ENCODE results near the gene DGKH. TPM values are rescaled to one million over a fixed set of nuclear protein-coding genes. Genes with fewer than 3 reads are reported as not detected.
"Not testable (repeated sequence)": the region's sequence is repeated elsewhere in the genome, so short reads cannot be mapped to it uniquely, and the experiment has no call there.

DGKH gene
- total and polyA plus RNA-seq, 2 donors, result 3.4 to 36.4 TPM

- H3K4me3 ChIP-seq (ENCODE audit: low read depth, low read length), result no peak overlapping the region
- no peak for DNase-seq (ENCODE audit: extremely low spot score)
- WGBS, result 86% methylated on average over 3 of the region's 3 CpGs
- H3K4me1 ChIP-seq (ENCODE audit: insufficient read depth), result no peaks in the 10 kb centered on the region
- no peak overlapping the region for H3K27ac ChIP-seq (ENCODE audit: low read depth)
- H3K36me3 ChIP-seq (ENCODE audit: insufficient read depth), result peaks cover 2% of the 10 kb centered on the region
These were observed 105.0 kb downstream of the DGKH start for GRCh38 chr13:42153199-42154113.

GRCh38 chr13:42155251-42155650 lies 106.8 kb downstream of the DGKH start:
- 84% methylated on average over 3 of the region's 3 CpGs for WGBS
- no peak for DNase-seq (ENCODE audit: extremely low spot score)
- no peaks in the 10 kb centered on the region for H3K4me1 ChIP-seq (ENCODE audit: insufficient read depth)
- H3K27ac ChIP-seq (ENCODE audit: low read depth), result no peak overlapping the region
- H3K4me3 ChIP-seq (ENCODE audit: low read depth, low read length), result no peak overlapping the region
- H3K36me3 ChIP-seq (ENCODE audit: insufficient read depth), result peaks cover 2% of the 10 kb centered on the region

GRCh38 chr13:42163338-42163737 lies 114.9 kb downstream of the DGKH start:
- H3K4me1 ChIP-seq (ENCODE audit: insufficient read depth); H3K27ac ChIP-seq (ENCODE audit: low read depth); H3K4me3 ChIP-seq (ENCODE audit: low read depth, low read length); H3K36me3 ChIP-seq (ENCODE audit: insufficient read depth); DNase-seq (ENCODE audit: extremely low spot score): not testable (repeated sequence)
- WGBS, result 92% methylated on average over 1 of the region's 2 CpGs

GRCh38 chr13:42163910-42164309 lies 115.5 kb downstream of the DGKH start:
- H3K36me3 ChIP-seq (ENCODE audit: insufficient read depth); H3K4me3 ChIP-seq (ENCODE audit: low read depth, low read length); H3K27ac ChIP-seq (ENCODE audit: low read depth); DNase-seq (ENCODE audit: extremely low spot score); H3K4me1 ChIP-seq (ENCODE audit: insufficient read depth): not testable (repeated sequence)

GRCh38 chr13:42164557-42165125 lies 116.2 kb downstream of the DGKH start:
- WGBS, result 76% methylated on average over 3 of the region's 3 CpGs
- no peaks in the 10 kb centered on the region for H3K36me3 ChIP-seq (ENCODE audit: insufficient read depth)

GRCh38 chr13:42168496-42168895 lies 120.0 kb downstream of the DGKH start:
- H3K27ac ChIP-seq (ENCODE audit: low read depth), result no peak overlapping the region
- no peak for DNase-seq (ENCODE audit: extremely low spot score)
- H3K4me1 ChIP-seq (ENCODE audit: insufficient read depth), result no peaks in the 10 kb centered on the region
- WGBS, result 94% methylated on average over 4 of the region's 4 CpGs
- H3K4me3 ChIP-seq (ENCODE audit: low read depth, low read length), result no peak overlapping the region
- no peaks in the 10 kb centered on the region for H3K36me3 ChIP-seq (ENCODE audit: insufficient read depth)

More at GRCh38 chr13:42164557-42165125, 116.2 kb downstream of the DGKH start:
- H3K4me3 ChIP-seq (ENCODE audit: low read depth, low read length), result no peak overlapping the region
- no peaks in the 10 kb centered on the region for H3K4me1 ChIP-seq (ENCODE audit: insufficient read depth)
- no peak overlapping the region for H3K27ac ChIP-seq (ENCODE audit: low read depth)
- no peak for DNase-seq (ENCODE audit: extremely low spot score)

- Histone ChIP-seq H3K4me1 (ENCODE audit: insufficient read depth) (no peaks in the 10 kb centered on the region), H3K36me3 (ENCODE audit: insufficient read depth) (no peaks in the 10 kb centered on the region), H3K4me3 (ENCODE audit: low read depth, low read length) (no peak overlapping the region), H3K27ac (ENCODE audit: low read depth) (no peak overlapping the region)
- WGBS, result 88% methylated on average over 5 of the region's 5 CpGs
- DNase-seq (ENCODE audit: extremely low spot score), result no peak
These were observed 121.6 kb downstream of the DGKH start for GRCh38 chr13:42170029-42170428.

- WGBS, result 95% methylated on average over 4 of the region's 4 CpGs
- no peaks in the 10 kb centered on the region for H3K4me1 ChIP-seq (ENCODE audit: insufficient read depth)
- H3K36me3 ChIP-seq (ENCODE audit: insufficient read depth), result no peaks in the 10 kb centered on the region
- peak overlapping the region; percentile 10 for H3K27ac ChIP-seq (ENCODE audit: low read depth)
- DNase-seq (ENCODE audit: extremely low spot score), result no peak
- no peak overlapping the region for H3K4me3 ChIP-seq (ENCODE audit: low read depth, low read length)
These were observed 125.4 kb downstream of the DGKH start for GRCh38 chr13:42173789-42174343.

- Histone ChIP-seq H3K4me3 (ENCODE audit: low read depth, low read length) (no peak overlapping the region), H3K27ac (ENCODE audit: low read depth) (peak overlapping the region; percentile 10), H3K4me1 (ENCODE audit: insufficient read depth) (no peaks in the 10 kb centered on the region), H3K36me3 (ENCODE audit: insufficient read depth) (no peaks in the 10 kb centered on the region)
- 40% methylated on average over 8 of the region's 8 CpGs for WGBS
- DNase-seq (ENCODE audit: extremely low spot score), result no peak
These were observed 126.1 kb downstream of the DGKH start for GRCh38 chr13:42174344-42175162.

- DNase-seq (ENCODE audit: extremely low spot score), result no peak
- no peaks in the 10 kb centered on the region for H3K4me1 ChIP-seq (ENCODE audit: insufficient read depth)
- no peaks in the 10 kb centered on the region for H3K36me3 ChIP-seq (ENCODE audit: insufficient read depth)
- no peak overlapping the region for H3K27ac ChIP-seq (ENCODE audit: low read depth)
- no peak overlapping the region for H3K4me3 ChIP-seq (ENCODE audit: low read depth, low read length)
These were observed 127.8 kb downstream of the DGKH start for GRCh38 chr13:42176294-42176693.

GRCh38 chr13:42177189-42177588 lies 128.7 kb downstream of the DGKH start:
- Histone ChIP-seq H3K36me3 (ENCODE audit: insufficient read depth) (no peaks in the 10 kb centered on the region), H3K4me1 (ENCODE audit: insufficient read depth) (no peaks in the 10 kb centered on the region), H3K27ac (ENCODE audit: low read depth) (no peak overlapping the region), H3K4me3 (ENCODE audit: low read depth, low read length) (no peak overlapping the region)
- DNase-seq (ENCODE audit: extremely low spot score), result no peak
- 71% methylated on average over 1 of the region's 1 CpG for WGBS

- DNase-seq (ENCODE audit: extremely low spot score), result no peak
- no peaks in the 10 kb centered on the region for H3K36me3 ChIP-seq (ENCODE audit: insufficient read depth)
- no peaks in the 10 kb centered on the region for H3K4me1 ChIP-seq (ENCODE audit: insufficient read depth)
- H3K27ac ChIP-seq (ENCODE audit: low read depth), result no peak overlapping the region
- no peak overlapping the region for H3K4me3 ChIP-seq (ENCODE audit: low read depth, low read length)
- 53% methylated on average over 2 of the region's 2 CpGs for WGBS
These were observed 133.0 kb downstream of the DGKH start for GRCh38 chr13:42181381-42181953.

- 85% methylated on average over 7 of the region's 7 CpGs for WGBS
- no peak for DNase-seq (ENCODE audit: extremely low spot score)
- Histone ChIP-seq H3K36me3 (ENCODE audit: insufficient read depth) (peaks cover 5% of the 10 kb centered on the region), H3K4me3 (ENCODE audit: low read depth, low read length) (no peak overlapping the region), H3K27ac (ENCODE audit: low read depth) (no peak overlapping the region), H3K4me1 (ENCODE audit: insufficient read depth) (no peaks in the 10 kb centered on the region)
These were observed 140.6 kb downstream of the DGKH start for GRCh38 chr13:42189061-42189460.
